ENCODE data around the gene ESPN.
"Not testable (repeated sequence)": the region's sequence is repeated elsewhere in the genome, so short reads cannot be mapped to it uniquely, and the experiment has no call there.

Gene ESPN

GRCh38 chr1:6424619-6425593 is at the start of gene ESPN:
Gene ESPN, plus strand, starts transcription at chr1:6424776. Its CDS starts 180 bp downstream, at chr1:6424956.
- DNase-seq (ENCODE audit: low spot score) = no peak

- no peak for DNase-seq (ENCODE audit: low spot score)
Measured at GRCh38 chr1:6378096-6378746, 46.4 kb upstream of the ESPN start.

GRCh38 chr1:6380037-6380436 is 44.5 kb upstream of the ESPN start:
- no peak for DNase-seq (ENCODE audit: low spot score)

DNA sequence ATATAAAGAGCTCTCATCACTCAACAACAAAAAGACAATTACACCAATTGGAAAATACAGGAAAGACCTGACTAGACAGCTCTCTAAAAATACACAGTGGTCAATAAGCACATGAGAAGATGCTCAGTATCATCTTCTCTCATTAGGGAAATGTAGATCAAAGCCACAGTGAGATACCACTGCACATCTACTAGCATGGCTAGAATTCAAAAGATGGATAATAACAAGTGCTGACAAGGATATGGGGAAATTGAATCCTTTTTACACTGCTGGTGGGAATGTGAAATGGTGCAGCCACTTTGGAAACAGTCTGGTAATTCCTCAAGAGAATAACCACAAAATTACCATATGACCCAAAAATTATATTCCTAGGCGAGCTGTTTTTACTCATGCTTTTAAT is 40.4 kb upstream of the ESPN start:
- no peak for DNase-seq (ENCODE audit: low spot score)

- DNase-seq (ENCODE audit: low spot score) = no peak
Measured at GRCh38 chr1:6384962-6385361, 39.6 kb upstream of the ESPN start.

- DNase-seq (ENCODE audit: low spot score) = peak; percentile 64
Measured at GRCh38 chr1:6385488-6386191, 38.9 kb upstream of the ESPN start.

GRCh38 chr1:6386371-6386949 is 38.1 kb upstream of the ESPN start:
- DNase-seq (ENCODE audit: low spot score) = no peak

DNA sequence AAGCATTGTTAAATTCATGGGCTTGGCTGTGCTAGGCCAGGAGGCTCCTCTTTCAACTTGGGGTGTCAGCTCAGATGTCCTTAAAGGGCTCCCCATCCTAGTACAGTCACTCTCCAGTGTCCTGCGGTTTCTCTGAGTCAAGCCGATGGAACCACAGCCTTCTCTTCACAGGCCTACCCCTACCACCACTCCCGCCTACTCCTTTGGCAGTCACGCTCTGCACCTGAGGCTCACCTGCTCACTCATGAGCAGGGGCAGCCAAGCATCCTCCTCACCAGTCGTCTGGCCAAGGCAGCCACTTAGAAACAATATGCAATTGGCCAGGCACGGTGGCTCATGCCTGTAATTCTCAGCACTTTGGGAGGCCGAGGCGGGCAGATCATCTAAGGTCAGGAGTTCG is 34.6 kb upstream of the ESPN start:
- no peak for DNase-seq (ENCODE audit: low spot score)

DNA sequence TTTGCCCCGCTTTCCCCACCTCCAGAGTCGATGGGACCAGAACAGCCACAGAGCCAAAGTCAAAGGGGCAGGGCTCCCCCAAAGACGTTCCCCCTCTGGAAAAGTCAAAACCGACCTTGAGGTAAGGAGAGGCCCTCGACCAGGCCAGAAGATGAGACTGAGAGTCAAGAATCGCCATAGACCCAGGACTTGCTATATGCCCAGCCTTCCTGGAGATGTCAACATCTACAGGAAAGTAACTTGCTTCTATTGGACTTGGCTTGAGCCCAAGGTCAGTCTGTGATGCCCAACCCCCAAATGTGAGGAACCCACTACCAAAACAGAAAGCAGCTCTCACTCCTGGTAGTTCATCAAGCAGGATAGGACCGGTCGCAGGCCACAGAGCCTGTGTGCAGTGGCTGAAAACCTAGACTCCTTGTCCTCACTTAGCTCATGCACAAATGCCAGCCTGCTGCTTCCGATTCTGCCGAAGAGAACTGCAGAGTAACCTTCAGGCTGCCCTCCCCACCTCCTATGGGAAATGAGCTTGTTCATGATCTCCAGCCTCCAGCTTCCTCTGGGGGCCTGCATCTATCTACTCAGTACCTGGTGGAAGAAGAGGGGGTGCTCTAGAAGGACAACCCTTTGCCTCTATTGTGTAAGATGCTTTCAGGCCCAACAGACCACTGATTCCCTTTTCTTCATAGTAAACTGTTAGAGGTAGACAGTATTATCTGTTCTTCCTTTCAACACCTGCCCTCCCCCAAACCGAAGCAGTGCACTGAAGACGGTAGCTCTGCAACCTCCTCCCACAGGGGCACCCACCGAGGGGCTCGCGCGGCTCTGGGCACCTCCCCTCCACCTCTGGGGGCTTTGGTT is 32.4 kb upstream of the ESPN start:
- peak; percentile 48 for DNase-seq (ENCODE audit: low spot score)

DNA sequence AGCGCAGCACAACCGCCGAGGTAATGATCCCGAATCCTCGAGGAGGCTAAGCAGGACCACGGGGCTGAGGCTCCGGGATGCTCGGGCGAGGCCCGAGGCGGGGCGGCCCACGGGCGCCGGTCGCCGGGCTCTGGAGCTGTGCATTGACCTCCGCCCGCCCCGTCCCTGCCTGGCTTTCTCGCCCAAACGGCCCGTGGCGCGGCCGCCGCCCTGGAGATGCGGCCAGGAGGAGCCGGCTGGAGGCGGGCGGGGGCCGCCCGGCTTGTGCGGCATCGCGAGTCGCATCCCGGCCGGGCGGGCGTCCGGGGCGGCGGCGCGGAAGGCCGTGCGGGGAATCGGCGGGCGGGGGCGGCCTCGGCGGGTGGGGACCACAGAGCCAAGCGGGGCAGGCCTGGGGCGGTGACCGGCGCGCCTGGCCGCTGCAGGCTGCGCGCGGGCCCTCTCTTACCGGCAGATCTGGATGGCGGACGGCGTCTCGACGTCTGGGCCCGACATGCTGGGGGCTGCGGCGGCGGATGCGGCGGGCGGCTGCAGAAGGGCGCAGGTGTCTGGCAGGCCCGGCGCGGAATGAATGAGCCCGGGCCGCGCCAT is 31.7 kb upstream of the ESPN start:
- no peak for DNase-seq (ENCODE audit: low spot score)

DNA sequence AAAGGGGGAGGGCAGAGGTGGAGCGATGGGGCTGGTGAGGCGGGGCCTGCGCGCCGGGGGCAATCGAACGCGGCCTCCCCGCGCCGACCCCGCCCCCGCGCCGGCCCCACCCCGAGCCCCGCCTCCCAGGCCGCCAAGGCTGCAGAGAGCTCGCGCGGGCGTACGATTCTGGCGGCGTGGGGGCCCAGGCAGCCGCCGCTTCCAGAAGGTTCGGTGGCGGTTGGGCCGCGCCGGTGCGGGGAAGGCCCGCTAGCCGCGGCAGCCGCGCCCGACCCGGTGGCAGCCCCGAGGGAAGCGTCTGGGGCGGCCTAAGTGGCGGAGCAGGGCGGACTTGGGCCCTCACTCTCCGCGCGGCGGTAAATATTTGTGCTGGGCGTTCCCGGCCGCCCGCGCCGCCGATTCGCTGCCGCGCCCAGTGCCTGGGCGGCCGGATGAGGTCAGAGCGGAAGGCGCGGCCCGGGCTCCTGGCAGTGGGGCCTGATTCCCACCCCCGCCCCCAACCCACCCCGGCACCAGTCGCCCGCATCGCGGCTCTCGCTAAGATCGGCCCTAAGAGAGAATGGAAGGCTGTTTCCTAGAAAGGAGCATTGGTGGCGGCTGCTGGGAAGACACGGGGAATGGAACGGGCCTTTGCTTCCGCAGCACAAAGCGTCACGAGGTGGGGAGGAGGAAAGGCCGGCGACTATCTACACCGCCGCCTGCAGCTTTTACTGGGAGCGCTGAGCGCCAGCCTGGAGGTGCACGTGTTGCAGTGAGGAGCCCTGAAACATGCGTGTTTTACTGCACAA is 31.0 kb upstream of the ESPN start, which contains the start of gene ACOT7:
ACOT7 (minus strand) TSS at position 368 of the 788 bp plus-strand sequence. CDS start 368 bp downstream, outside the sequence.
- peak; percentile 84 for DNase-seq (ENCODE audit: low spot score)

DNA sequence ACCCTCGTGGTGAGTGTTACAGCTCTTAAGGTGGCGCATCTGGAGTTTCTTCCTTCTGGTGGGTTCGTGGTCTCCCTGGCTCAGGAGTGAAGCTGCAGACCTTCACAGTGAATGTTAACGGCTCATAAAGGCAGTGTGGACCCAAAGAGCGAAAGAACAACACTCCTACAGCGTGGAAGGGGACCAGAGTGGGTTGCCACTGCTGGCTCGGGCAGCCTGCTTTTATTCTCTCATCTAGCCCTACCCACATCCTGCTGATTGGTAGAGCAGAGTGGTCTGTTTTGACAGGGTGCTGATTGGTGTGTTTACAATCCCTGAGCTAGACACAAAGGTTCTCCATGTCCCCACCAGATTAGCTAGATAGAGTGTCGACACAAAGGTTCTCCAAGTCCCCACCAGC is 29.4 kb upstream of the ESPN start:
- DNase-seq (ENCODE audit: low spot score) = not testable (repeated sequence)

DNA sequence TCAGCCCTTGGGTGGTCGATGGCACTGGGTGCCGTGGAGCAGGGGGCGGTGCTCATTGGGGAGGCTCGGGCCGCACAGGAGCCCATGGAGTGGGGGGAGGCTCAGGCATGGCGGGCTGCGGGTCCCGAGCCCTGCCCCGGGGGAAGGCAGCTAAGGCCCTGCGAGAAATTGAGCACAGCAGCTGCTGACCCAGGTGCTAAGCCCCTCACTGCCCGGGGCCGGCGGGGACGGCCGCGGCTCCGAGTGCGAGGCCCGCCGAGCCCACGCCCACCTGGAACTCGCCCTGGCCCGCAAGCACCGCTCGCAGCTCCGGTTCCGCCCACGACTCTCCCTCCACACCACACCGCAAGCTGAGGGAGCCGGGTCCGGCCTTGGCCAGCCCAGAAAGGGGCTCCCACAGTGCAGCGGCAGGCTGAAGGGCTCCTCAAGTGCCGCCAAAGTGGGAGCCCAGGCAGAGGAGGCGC is 28.8 kb upstream of the ESPN start:
- not testable (repeated sequence) for DNase-seq (ENCODE audit: low spot score)

- no peak for DNase-seq (ENCODE audit: low spot score)
Measured at GRCh38 chr1:6396998-6397397, 27.6 kb upstream of the ESPN start.

DNA sequence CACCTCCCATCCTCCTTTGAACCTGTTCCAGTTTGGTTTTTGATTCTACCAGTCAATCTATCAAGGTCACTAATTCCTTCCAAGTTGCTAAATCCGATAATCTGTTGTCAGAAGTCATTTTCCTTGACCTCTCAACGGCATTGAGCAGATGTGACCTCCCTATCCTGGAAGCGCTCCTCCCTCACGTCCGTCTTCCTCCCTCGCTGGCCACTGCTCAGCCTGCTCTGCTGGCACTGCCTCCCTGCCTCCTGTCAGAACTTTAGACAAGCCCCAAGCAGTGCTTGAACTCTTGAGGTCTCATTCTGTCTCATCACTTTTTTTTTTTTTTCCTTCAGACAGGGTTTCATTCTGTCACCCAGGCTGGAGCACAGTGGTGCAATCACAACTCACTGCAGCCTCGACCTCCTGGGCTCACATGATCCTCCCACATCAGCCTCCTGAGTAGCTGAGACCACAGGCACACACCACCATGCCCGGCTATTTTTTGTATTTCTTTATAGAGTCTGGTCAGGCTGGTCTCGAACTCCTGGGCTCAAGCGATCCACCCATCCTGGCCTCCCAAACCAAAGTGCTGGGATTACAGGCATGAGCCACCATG is 26.6 kb upstream of the ESPN start:
- DNase-seq (ENCODE audit: low spot score) = no peak

GRCh38 chr1:6399294-6399693 is 25.3 kb upstream of the ESPN start:
- DNase-seq (ENCODE audit: low spot score) = no peak

- no peak for DNase-seq (ENCODE audit: low spot score)
Measured at GRCh38 chr1:6401673-6402072, 22.9 kb upstream of the ESPN start.

GRCh38 chr1:6408023-6408422 is 16.6 kb upstream of the ESPN start:
- no peak for DNase-seq (ENCODE audit: low spot score)

- no peak for DNase-seq (ENCODE audit: low spot score)
Measured at GRCh38 chr1:6409053-6409452, 15.5 kb upstream of the ESPN start.
